ENCODE data around the gene NPBWR2.

GRCh38 chr20:64095455-64095854 is 11.9 kb downstream of the NPBWR2 start:
- TF ChIP-seq POLR2A (IDR thresholded peaks at IDR 0.05): no peak
- TF ChIP-seq, protein P1, sequence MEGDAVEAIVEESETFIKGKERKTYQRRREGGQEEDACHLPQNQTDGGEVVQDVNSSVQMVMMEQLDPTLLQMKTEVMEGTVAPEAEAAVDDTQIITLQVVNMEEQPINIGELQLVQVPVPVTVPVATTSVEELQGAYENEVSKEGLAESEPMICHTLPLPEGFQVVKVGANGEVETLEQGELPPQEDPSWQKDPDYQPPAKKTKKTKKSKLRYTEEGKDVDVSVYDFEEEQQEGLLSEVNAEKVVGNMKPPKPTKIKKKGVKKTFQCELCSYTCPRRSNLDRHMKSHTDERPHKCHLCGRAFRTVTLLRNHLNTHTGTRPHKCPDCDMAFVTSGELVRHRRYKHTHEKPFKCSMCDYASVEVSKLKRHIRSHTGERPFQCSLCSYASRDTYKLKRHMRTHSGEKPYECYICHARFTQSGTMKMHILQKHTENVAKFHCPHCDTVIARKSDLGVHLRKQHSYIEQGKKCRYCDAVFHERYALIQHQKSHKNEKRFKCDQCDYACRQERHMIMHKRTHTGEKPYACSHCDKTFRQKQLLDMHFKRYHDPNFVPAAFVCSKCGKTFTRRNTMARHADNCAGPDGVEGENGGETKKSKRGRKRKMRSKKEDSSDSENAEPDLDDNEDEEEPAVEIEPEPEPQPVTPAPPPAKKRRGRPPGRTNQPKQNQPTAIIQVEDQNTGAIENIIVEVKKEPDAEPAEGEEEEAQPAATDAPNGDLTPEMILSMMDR (IDR thresholded peaks at IDR 0.05): no peak
